Activated naive CD8-positive, alpha-beta T cell treated with anti-CD3 and anti-CD28 coated beads, Interleukin-2, amount 10 ng/mL, durations not matched to agents 7 days and 5 days (primary cell): Measurements from ENCODE around the gene PRKG2. TPM values are rescaled to one million over a fixed set of nuclear protein-coding genes. Genes with fewer than 3 reads are reported as not detected.

ENCODE experiments used
- ATAC-seq: fragments of 150-1000 bp; cut with Tn5 transposase; one replicate; pipeline ENCODE4 v1.10.0; 2021; ENCODE audit warnings: low read depth, moderate library complexity
- POLR2A ChIA-PET: fragments of 350-600 bp; sonication (Branson Sonifier 250); formaldehyde crosslinking; loops from one replicate; lab custom pipeline; 2021; ENCODE audit warnings: antibody characterized with exemption; lab: Charles Lee
- DNase-seq: peaks from one replicate; pipeline ENCODE4 v3.0.0; 2021
- H3K27ac Mint-ChIP-seq: one replicate; pipeline ENCODE4 v1.8.0; 2022; ENCODE audit warnings: mild to moderate bottlenecking, mixed read lengths
- H3K27me3 Mint-ChIP-seq: one replicate; pipeline ENCODE4 v1.8.0; 2022; ENCODE audit warnings: mild to moderate bottlenecking, moderate library complexity, mixed read lengths
- H3K36me3 Mint-ChIP-seq: one replicate; pipeline ENCODE4 v1.8.0; 2021; ENCODE audit warnings: mild to moderate bottlenecking, mixed read lengths
- H3K4me1 Mint-ChIP-seq: one replicate; pipeline ENCODE4 v1.8.0; 2021; ENCODE audit warnings: mixed read lengths
- H3K4me3 Mint-ChIP-seq: one replicate; pipeline ENCODE4 v1.8.0; 2022; ENCODE audit warnings: mild to moderate bottlenecking, moderate library complexity, mixed read lengths
- H3K9me3 Mint-ChIP-seq: one replicate; pipeline ENCODE4 v1.8.0; 2021; ENCODE audit warnings: mixed read lengths
- total RNA-seq, 2 experiments: library from RNA; stranded (reverse); gene quantifications; one replicate each; pipeline ENCODE4 v1.2.3, GENCODE V29; 2021

The PRKG2 gene
- total RNA-seq, 2 experiments from 2014 or later = 1.1 to 1.2 TPM

DNA sequence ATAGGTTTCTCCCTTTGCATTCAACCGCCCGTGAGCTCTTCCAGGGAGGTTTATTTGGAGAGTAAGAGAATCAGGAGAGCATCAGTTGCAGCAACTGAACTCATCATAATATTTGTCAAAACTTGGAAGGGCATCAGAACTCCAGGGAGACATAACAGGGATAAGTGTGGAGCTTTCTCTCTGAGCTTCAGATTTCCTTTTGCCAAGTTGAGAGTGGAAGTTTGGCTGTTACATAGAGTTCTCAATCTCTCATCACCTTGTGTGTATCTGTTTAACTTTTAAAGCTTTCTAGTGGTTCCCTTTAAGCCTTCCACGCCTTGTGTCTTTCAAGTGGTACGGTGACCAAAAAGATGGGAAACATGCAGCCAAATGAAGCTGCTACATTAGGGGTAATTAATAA is 165.7 kb downstream of the PRKG2 start:
- no peaks in the 10 kb centered on the region for H3K36me3 Mint-ChIP-seq
- peaks cover 12% of the 10 kb centered on the region for H3K27me3 Mint-ChIP-seq
- H3K27ac Mint-ChIP-seq = no peak overlapping the region
- DNase-seq (no peak), ATAC-seq (no peak)
- H3K4me3 Mint-ChIP-seq = no peak overlapping the region
- no peaks in the 10 kb centered on the region for H3K4me1 Mint-ChIP-seq
- H3K9me3 Mint-ChIP-seq = no peaks in the 10 kb centered on the region
- POLR2A ChIA-PET = no interaction called here

DNA sequence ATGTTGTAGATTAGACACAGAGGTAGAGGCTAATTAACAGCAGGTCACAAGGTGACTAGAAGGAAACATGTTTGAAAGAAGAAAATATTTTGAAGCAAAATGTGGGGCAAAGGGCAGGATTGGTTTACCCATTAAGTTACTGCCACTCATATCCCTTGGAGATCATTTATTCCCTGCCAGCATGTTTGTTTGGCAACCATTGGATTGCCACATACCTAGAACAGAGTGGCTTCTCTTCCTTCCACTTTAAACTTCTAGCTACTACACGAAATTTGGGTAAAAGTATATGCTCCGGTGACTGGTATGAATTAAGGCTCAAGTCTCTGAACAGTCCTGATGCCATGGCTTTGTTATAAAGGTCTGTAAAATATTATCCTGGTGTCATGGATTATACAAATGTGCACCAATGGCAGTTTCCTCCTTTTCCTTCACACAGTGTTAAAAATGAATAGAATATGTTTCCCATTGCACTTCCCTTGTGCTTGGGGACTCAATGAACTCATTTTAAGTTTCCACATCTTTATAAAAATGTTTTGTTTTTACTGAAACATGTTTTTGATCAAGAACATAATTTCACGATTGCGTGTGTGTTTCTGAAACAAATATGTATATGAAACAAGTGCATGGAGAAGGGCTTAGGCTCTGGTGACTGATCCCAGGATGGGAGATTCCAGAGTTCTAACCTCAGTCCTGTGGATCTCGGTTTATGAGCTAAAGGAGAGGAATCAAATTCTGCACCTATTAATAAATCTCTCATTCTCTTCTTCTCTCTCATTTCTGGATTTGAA is 172.2 kb downstream of the PRKG2 start:
- Mint-ChIP-seq H3K4me1 (no peaks in the 10 kb centered on the region), H3K4me3 (no peak overlapping the region), H3K27ac (no peak overlapping the region), H3K36me3 (no peaks in the 10 kb centered on the region), H3K27me3 (peaks cover 30% of the 10 kb centered on the region), H3K9me3 (no peaks in the 10 kb centered on the region)
- DNase-seq = no peak
- no peak for ATAC-seq
- POLR2A ChIA-PET = no interaction called here

DNA sequence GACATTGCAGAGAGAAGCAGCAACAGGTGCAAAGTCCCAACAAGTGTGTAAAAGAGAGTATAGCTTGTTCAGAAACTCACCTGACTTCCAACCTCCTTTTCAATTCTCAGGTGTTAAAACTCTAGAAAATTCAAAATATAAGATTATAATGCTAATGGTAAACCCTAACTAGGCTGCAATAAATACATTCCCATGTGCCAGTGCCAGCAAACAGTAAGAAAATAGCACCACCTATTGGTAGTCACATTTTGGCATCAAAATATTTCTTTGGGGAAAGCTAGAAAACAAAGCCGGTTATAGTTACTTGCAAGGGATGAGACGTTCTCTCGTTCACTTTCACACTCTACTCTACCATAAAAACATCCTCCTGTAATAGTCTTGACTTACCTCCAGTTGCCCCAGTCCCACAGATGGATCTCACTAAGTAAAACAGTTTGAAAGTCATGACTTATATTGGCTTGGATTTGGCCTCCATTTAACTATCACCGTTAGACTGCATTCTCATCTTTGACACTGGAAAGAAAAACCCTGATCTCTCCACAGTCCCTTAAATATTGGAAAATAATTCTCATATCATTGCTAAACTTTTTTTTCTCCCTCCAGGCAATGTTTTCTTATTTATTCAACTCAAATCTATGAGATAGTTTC is 174.9 kb downstream of the PRKG2 start:
- H3K4me3 Mint-ChIP-seq = no peak overlapping the region
- H3K27ac Mint-ChIP-seq = no peak overlapping the region
- DNase-seq (no peak), ATAC-seq (no peak)
- H3K9me3 Mint-ChIP-seq = no peaks in the 10 kb centered on the region
- no peaks in the 10 kb centered on the region for H3K36me3 Mint-ChIP-seq
- POLR2A ChIA-PET = interaction anchor here (0.6 kb wide), 1 partner anchor 8 kb away, joined by 8 read pairs; no protein-coding TSS in a partner anchor
- H3K4me1 Mint-ChIP-seq = no peaks in the 10 kb centered on the region
- peaks cover 41% of the 10 kb centered on the region for H3K27me3 Mint-ChIP-seq

DNA sequence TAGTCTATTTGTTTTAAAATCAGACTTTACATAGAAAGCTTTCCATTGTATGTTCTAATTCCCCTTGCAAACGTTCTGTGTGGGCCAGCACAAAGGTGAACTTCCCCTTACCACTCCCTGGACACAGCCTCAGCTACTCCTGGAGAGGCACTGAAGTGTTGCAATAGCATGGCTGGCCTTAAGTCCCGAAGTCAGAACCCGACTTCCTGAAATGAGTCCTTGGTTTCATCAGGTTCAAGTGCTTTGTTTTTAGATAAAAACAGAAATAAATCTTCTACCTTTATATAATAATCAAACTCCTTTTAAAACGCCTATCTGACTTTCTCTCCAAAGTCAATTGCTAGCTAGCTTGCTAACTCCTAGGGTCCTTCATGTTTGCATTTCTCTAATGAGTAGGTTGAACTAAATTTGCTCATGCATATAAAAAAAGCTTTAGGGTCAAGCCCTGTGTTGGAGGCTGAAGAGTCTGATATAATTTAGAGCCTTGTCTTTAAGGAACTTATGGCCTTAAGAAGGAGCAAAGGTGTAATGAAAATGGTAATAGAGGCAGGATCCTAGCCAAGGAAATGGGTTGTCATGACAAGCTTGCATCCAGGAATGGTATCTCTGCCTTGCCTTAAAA is 175.6 kb downstream of the PRKG2 start:
- Mint-ChIP-seq H3K4me1 (no peaks in the 10 kb centered on the region), H3K27me3 (peaks cover 39% of the 10 kb centered on the region), H3K36me3 (no peaks in the 10 kb centered on the region), H3K27ac (no peak overlapping the region), H3K9me3 (no peaks in the 10 kb centered on the region), H3K4me3 (no peak overlapping the region)
- ATAC-seq = no peak
- POLR2A ChIA-PET = no interaction called here
- no peak for DNase-seq

DNA sequence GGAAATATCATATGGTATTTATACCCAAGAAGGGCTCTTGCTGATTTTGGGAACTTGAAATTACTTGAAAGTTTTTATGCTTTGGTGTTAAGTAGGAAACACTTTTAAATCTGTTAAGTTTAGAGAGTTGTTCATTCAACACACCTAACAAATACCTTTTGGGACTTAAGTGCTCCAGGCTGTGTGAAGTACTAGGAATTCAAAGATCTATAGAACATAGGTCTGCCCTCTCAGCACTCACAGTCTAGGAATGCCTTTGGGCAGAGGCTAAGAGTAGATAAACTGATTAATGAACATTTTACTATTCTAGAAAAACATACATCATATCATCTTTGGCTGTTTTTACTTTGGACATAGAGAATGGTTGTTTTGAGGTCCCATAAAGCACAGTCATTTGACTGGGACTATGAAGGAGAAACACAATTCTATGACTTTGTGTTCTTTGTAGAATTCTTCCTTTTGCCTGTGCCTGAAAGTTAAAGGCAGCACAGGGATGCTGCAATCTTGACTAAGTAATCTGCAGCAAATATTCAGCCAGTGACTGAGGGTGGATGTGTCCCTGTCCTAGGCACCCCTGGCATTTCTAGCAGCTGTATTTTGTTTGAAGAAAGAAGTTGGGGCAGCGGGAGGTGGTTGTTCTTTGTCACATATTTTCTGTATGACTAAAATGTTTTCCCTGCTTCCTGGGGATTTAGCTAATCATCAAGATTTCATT is 176.2 kb downstream of the PRKG2 start:
- POLR2A ChIA-PET = no interaction called here

More for the DNA sequence above, 176.2 kb downstream of the PRKG2 start:
- Mint-ChIP-seq H3K27ac (no peak overlapping the region), H3K36me3 (no peaks in the 10 kb centered on the region), H3K27me3 (peaks cover 38% of the 10 kb centered on the region), H3K4me1 (no peaks in the 10 kb centered on the region), H3K4me3 (no peak overlapping the region), H3K9me3 (no peaks in the 10 kb centered on the region)
- DNase-seq = no peak
- no peak for ATAC-seq

Other genes with a start within 250 kb of the PRKG2 start
- not detected for gene BMP3, start 184.5 kb downstream of the PRKG2 start, total RNA-seq